Measurements from ENCODE around the gene EGFR.

The EGFR gene

DNA sequence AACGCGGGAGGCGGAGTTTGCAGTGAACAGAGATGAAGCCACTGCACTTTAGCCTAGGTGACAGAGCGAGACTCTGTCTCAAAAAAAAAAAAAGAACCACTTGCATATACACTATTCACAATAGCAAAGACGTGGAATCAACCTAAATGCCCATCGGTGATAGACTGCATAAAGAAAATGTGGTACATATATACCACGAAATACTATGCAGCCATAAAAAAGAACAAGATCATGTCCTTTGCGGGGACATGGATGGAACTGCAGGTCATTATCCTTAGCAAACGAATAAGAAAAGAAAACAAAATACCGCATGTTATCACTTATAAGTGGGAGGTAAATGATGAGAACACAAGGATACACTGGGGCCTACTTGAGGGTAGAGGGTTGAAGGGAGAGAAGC lies 39.5 kb downstream of the EGFR start:
- Mint-ChIP-seq H3K36me3 (ENCODE audit: low read depth) (no peaks in the 10 kb centered on the region), H3K27me3 (peaks cover 7% of the 10 kb centered on the region), H3K9me3 (no peaks in the 10 kb centered on the region), H3K4me3 (no peak overlapping the region), H3K4me1 (ENCODE audit: low read depth) (no peaks in the 10 kb centered on the region), H3K27ac (no peak overlapping the region)

DNA sequence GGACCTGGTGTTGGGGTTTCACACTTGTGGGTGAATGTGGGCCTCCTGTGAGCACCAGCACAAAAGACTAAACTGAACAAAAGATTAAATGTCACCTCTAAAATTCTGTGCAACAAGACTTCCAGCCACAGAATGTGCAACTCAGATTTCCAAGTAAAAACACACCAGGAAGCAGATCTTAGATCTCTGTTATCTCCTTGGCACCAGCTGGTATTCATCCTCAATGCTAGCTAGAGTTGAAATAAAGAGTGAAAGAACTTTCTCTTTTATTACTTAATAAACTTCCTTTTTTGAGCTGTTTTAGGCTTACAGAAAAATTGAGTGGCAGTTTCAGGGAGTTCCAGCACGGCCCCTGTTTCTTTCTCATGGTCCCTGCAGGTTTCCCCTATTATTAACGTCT lies 40.2 kb downstream of the EGFR start:
- H3K9me3 Mint-ChIP-seq, result no peaks in the 10 kb centered on the region
- H3K27ac Mint-ChIP-seq, result no peak overlapping the region
- no peak overlapping the region for H3K4me3 Mint-ChIP-seq
- H3K27me3 Mint-ChIP-seq, result peaks cover 11% of the 10 kb centered on the region
- H3K36me3 Mint-ChIP-seq (ENCODE audit: low read depth), result no peaks in the 10 kb centered on the region
- no peaks in the 10 kb centered on the region for H3K4me1 Mint-ChIP-seq (ENCODE audit: low read depth)

DNA sequence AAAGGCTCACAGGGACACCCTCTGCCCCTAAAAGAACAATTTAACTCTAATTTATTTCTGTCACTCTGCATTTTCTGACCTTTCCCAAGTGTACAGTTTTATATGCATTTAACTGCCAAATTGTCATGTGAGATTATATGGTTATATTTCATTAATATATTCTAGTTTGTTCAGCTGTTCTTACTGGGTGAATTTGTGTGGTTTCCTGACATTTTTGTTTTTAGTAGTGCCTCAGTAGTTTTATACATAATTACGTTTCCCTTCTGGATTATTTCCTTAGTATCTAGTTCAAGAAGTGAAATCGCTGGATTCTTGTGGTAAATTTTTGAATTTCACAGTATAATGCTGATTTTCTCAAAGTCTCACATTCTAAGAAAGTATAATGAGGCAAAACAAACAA lies 41.3 kb downstream of the EGFR start:
- Mint-ChIP-seq H3K36me3 (ENCODE audit: low read depth) (no peaks in the 10 kb centered on the region), H3K4me3 (no peak overlapping the region), H3K4me1 (ENCODE audit: low read depth) (no peaks in the 10 kb centered on the region), H3K9me3 (no peaks in the 10 kb centered on the region), H3K27me3 (peaks cover 20% of the 10 kb centered on the region), H3K27ac (no peak overlapping the region)

DNA sequence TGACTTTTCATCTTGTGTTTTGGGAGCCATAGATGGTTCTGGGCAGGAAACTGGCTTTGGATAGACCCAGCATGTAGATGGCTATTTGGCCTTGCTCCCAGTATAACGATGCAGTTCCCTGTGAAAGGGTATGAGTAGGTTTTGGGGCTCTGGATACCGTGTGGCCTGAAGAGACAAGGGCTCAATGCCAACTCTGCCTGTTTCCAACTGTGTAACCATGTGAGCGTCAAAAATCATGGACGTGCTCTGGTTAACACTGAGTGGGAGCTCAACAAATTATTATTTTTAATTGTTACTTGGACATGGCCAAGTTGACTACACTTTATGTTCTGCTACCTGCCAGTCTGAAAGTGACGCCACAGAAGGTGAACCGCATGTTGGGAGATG lies 41.8 kb downstream of the EGFR start:
- H3K9me3 Mint-ChIP-seq, result no peaks in the 10 kb centered on the region
- H3K27ac Mint-ChIP-seq, result no peak overlapping the region
- H3K36me3 Mint-ChIP-seq (ENCODE audit: low read depth), result no peaks in the 10 kb centered on the region
- no peaks in the 10 kb centered on the region for H3K4me1 Mint-ChIP-seq (ENCODE audit: low read depth)
- H3K4me3 Mint-ChIP-seq, result no peak overlapping the region
- peaks cover 20% of the 10 kb centered on the region for H3K27me3 Mint-ChIP-seq

DNA sequence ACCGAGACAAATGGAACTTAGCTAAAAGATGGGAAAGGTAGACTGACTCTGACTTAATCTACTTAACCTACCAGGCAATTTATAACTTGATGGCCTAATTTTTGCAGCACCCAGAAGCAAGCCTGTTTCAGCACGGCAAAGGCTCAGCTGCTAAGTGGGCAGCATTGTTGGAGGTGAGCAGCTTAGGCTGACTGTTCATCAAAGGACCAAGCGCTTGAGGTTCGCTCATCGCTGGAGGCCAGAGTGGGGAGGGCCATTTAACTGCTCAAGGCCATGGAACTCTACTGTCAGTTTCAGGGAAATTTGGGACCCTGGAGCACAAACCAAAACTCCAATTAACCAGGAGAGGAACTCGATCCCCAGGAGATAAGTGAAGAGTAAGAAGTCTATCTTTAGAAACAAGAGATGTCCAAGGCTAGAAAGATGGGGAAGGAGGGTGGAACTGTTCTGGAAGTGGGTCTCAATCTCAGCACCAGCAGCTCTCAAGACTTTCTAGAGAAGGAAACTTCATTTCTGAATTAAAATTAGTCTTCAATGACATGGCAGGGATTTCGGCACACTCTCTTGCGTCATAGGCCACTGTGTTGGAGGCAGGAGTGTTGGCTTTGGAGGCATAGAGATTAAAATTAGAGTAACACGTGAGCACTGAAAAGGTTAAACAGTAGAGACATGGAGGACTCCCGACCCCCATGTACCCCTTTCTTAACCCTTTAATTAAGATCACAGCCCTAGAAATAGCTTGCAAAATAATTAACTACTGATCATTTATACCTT lies 43.1 kb downstream of the EGFR start:
- H3K27ac Mint-ChIP-seq, result no peak overlapping the region
- H3K4me1 Mint-ChIP-seq (ENCODE audit: low read depth), result no peaks in the 10 kb centered on the region
- H3K36me3 Mint-ChIP-seq (ENCODE audit: low read depth), result no peaks in the 10 kb centered on the region
- no peaks in the 10 kb centered on the region for H3K9me3 Mint-ChIP-seq
- H3K4me3 Mint-ChIP-seq, result no peak overlapping the region
- H3K27me3 Mint-ChIP-seq, result peaks cover 23% of the 10 kb centered on the region

DNA sequence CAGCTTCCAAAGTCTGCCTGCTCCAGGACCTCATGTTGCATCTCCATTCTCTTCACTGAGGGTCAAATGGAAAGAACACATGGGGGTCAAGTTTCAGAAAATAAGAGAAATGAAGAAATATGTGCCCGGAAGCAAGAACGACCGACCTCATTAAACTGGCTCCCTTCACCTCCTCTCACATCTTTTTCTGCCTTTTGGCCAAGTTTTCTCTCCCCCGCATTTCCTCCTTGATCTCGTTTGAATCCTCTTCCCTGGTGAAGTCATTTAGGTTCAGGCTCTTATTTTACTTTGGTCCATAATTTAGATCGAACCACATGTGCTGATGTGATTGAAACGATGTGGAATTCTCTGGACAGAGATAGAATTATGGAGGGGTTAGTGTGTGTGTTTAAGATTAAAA lies 44.2 kb downstream of the EGFR start:
- no peaks in the 10 kb centered on the region for H3K9me3 Mint-ChIP-seq
- H3K4me1 Mint-ChIP-seq (ENCODE audit: low read depth), result no peaks in the 10 kb centered on the region
- no peak overlapping the region for H3K27ac Mint-ChIP-seq
- H3K4me3 Mint-ChIP-seq, result no peak overlapping the region
- H3K36me3 Mint-ChIP-seq (ENCODE audit: low read depth), result no peaks in the 10 kb centered on the region
- H3K27me3 Mint-ChIP-seq, result peaks cover 23% of the 10 kb centered on the region

DNA sequence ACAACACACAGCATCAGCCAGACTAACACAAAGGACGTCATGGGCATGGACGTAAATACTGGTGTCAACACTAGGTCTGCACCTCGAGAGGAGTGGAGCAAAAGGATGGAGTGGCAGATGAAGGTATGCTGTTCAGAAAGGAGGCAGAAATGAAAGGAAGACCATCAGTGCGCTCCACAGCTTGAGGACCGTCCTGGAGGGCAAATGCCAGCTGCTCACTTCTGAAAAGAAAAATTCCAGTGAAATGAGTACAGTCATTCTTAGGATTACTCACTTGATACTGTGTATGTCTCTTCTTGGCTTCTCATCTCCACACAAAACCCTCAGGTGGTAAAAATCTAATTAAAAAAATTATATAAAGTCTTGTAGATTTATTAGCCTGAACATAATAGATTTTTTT lies 44.8 kb downstream of the EGFR start:
- Mint-ChIP-seq H3K27ac (no peak overlapping the region), H3K4me1 (ENCODE audit: low read depth) (no peaks in the 10 kb centered on the region), H3K4me3 (no peak overlapping the region), H3K9me3 (no peaks in the 10 kb centered on the region), H3K36me3 (ENCODE audit: low read depth) (no peaks in the 10 kb centered on the region), H3K27me3 (peaks cover 23% of the 10 kb centered on the region)

DNA sequence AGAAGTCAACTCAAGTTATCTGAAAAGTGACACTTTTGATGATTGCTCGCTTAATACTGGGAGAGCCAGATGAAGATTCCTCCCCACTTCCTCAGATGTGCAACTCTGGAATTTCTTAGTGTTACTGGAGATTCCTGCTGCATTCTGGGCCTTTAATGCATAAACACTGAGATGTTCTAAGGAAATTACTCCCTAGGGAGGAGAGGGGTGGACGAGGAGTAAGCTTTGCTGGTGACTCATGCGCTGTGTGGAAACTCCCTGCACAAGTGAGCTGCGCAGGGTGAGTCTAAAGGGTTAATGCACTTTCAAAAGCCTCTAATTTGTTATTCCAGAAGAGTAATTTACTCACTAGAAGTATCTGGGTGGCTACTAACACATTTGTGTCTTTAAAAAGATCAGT lies 46.3 kb downstream of the EGFR start:
- Mint-ChIP-seq H3K27me3 (peaks cover 29% of the 10 kb centered on the region), H3K4me1 (ENCODE audit: low read depth) (no peaks in the 10 kb centered on the region), H3K4me3 (no peak overlapping the region), H3K9me3 (no peaks in the 10 kb centered on the region), H3K27ac (no peak overlapping the region), H3K36me3 (ENCODE audit: low read depth) (no peaks in the 10 kb centered on the region)

DNA sequence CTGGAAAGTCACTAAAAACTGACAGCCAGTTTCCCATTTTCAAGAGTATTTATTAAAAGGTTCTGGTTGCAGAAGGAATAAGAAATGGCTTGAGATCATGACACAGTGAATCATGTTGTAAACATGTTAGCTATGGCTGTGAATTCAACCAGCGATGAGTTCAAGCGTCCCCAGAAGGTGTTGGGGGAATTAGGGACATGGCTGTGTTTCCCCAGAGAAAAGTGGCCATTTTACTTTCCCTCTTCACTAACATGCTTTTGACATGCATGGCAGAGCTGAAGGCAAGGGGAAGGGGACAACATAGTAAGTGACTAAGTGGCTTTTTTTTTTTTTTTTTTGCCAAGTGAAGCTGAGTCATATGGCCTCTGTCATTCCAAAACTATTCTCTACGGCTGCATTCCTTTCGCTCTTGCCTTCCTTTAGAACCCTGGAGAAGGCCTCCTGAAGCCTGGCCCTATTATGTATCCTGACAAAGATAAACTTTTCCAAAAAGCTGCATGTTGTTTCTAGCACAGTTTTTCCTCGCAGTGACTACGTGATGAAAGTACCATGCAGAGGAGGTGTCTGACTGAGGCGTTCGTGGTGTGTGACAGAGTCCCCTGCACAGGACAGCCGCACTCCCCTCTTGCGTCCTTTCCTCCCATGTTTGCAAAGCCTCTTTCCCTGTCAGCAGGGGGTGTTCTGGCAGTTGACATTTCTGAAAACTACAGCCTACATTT lies 46.9 kb downstream of the EGFR start:
- H3K27me3 Mint-ChIP-seq, result peaks cover 32% of the 10 kb centered on the region
- H3K4me1 Mint-ChIP-seq (ENCODE audit: low read depth), result no peaks in the 10 kb centered on the region
- no peak overlapping the region for H3K4me3 Mint-ChIP-seq

DNA sequence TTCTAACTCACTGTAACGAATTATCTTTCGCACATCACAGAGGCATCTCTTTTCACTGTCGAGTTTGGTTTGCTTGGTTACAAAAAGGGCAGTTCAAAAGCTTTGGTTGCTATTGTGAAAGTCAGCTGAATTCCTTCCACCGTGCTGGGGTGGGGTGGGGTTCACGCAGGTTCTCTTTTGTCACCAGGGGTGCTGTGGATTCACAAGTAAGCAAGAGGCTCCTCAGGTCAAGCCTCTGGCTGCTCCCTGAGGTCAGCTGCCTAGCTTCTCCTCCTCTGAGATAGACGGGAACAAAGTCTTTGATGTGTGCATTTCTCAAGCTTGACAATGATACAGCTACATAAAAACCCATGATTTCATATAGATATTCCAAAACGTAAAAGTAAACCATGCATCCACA lies 47.7 kb downstream of the EGFR start:
- no peaks in the 10 kb centered on the region for H3K36me3 Mint-ChIP-seq (ENCODE audit: low read depth)
- H3K27ac Mint-ChIP-seq, result no peak overlapping the region
- H3K9me3 Mint-ChIP-seq, result no peaks in the 10 kb centered on the region
- H3K4me1 Mint-ChIP-seq (ENCODE audit: low read depth), result no peaks in the 10 kb centered on the region
- peaks cover 35% of the 10 kb centered on the region for H3K27me3 Mint-ChIP-seq
- H3K4me3 Mint-ChIP-seq, result no peak overlapping the region

More for the DNA sequence above, 46.9 kb downstream of the EGFR start:
- no peaks in the 10 kb centered on the region for H3K9me3 Mint-ChIP-seq
- H3K36me3 Mint-ChIP-seq (ENCODE audit: low read depth), result no peaks in the 10 kb centered on the region
- no peak overlapping the region for H3K27ac Mint-ChIP-seq

DNA sequence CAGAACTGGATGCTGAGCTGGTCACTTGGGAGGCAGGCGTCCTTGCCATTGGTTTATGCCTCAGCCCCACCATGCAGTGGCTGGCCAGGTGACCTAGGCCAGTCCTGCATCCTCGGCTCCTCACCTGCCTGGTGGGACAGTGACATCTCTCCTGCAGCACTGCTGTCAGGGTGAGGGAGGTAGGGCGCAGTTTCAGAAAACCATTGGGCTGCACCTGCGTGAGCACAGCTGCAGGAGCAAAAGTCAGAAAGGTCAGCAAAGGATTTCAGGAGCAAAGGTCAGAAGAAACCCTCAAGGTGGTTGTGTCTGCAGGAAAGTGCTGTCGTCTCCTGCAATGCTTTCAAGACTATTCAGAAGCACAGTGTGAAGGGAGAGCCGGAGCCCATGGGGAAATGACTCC lies 48.1 kb downstream of the EGFR start:
- peaks cover 39% of the 10 kb centered on the region for H3K27me3 Mint-ChIP-seq
- no peak overlapping the region for H3K27ac Mint-ChIP-seq

DNA sequence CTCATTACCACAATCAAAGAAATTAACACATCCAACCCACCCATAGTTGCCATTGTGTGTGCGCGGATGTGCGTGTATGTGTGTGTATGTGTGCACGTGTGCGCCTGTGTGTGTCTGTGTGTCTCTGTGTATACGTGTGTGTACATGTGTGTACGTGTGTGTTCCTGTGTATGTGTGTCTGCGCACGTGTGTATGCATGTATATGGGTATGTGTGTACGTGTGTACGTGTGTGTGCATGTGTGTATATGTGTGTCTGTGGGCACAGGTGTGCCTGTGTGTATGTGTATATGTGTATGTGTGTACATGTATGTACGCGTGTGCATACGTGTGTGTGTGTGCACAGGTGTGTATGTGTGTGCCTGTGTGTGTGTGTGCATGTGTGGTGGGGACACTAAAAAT lies 48.9 kb downstream of the EGFR start:
- Mint-ChIP-seq H3K36me3 (ENCODE audit: low read depth) (no peaks in the 10 kb centered on the region), H3K9me3 (no peaks in the 10 kb centered on the region), H3K27me3 (peaks cover 39% of the 10 kb centered on the region), H3K27ac (no peak overlapping the region), H3K4me3 (no peak overlapping the region), H3K4me1 (ENCODE audit: low read depth) (no peaks in the 10 kb centered on the region)

More for the DNA sequence above, 48.1 kb downstream of the EGFR start:
- H3K4me3 Mint-ChIP-seq, result no peak overlapping the region
- H3K9me3 Mint-ChIP-seq, result no peaks in the 10 kb centered on the region
- no peaks in the 10 kb centered on the region for H3K36me3 Mint-ChIP-seq (ENCODE audit: low read depth)
- no peaks in the 10 kb centered on the region for H3K4me1 Mint-ChIP-seq (ENCODE audit: low read depth)

DNA sequence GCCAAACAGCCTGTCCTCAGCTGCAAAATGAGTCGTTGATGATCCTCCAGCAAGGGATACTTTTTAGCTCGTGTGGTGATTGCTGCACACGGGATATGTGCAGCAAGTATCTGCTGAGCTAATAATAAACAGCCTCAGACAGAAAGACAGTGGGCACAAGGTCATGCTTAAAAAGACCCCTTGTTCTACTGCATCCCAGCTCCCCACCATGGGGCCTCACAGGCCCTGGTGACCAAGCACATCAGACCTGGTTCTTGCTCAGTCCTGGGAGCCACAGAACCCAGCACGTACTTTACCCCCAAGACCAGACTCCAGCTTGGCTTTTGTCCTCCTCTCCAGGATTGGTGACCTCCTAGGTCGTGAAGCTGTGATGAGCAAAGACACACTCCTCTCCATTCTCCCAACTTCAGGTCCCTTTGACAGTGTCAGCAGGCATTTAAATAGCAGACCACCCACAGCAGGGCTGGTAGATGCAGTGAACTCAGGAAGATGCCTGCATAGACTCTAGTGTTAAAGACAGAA lies 50.5 kb downstream of the EGFR start:
- Mint-ChIP-seq H3K27me3 (peaks cover 27% of the 10 kb centered on the region), H3K9me3 (no peaks in the 10 kb centered on the region), H3K27ac (no peak overlapping the region), H3K4me3 (no peak overlapping the region), H3K4me1 (ENCODE audit: low read depth) (peaks cover 15% of the 10 kb centered on the region), H3K36me3 (ENCODE audit: low read depth) (no peaks in the 10 kb centered on the region)

DNA sequence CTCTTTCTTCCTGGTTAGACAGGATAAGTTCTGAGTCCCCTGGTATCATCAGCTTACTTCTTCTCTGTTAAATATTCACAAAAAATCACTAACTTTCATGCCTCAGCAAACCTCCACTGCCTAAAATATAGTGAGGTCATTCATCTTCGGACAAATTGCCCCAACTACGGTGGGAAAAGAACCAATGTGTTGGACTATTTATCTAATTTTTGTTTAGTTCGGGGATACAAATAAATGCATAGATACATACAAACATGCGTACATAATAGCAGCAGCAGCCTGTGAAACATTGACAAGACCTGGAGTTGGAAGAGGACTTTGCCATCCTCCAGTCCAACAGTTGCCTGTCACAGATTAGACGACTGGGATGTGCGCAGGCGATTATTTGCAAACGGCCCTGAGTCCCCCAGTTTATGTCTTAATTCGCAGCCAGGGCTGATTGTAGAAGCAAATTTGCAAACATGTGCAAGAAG lies 51.5 kb downstream of the EGFR start:
- Mint-ChIP-seq H3K4me1 (ENCODE audit: low read depth) (peaks cover 15% of the 10 kb centered on the region), H3K27me3 (peaks cover 21% of the 10 kb centered on the region), H3K27ac (no peak overlapping the region), H3K36me3 (ENCODE audit: low read depth) (no peaks in the 10 kb centered on the region), H3K9me3 (no peaks in the 10 kb centered on the region), H3K4me3 (no peak overlapping the region)

DNA sequence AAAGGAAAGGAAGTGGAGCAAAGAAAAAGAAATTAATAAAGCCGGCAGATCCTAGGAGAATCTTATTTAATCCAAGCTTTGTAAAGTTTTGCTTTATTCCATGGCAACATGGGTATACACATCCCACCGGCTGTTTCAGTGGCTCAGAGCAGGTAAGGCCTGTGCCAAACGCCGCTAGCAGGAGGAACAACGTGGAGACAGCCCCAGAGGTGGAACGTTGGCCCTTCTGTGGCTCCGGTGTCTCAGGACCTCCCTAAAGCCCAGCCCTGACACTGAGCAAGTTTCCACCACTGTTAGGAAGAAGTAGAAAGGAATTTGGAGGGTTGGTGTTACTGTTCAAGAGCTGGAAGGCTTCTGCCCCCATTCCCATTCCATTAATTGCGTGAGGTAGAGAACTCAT lies 52.0 kb downstream of the EGFR start:
- no peak overlapping the region for H3K27ac Mint-ChIP-seq
- H3K4me1 Mint-ChIP-seq (ENCODE audit: low read depth), result peaks cover 15% of the 10 kb centered on the region
- no peaks in the 10 kb centered on the region for H3K9me3 Mint-ChIP-seq
- H3K36me3 Mint-ChIP-seq (ENCODE audit: low read depth), result no peaks in the 10 kb centered on the region
- H3K4me3 Mint-ChIP-seq, result no peak overlapping the region
- peaks cover 19% of the 10 kb centered on the region for H3K27me3 Mint-ChIP-seq

All from stimulated activated naive CD8-positive, alpha-beta T cell treated with anti-CD3 and anti-CD28 coated beads, Interleukin-15, Interleukin-2, amounts not matched to agents 100 ng/mL and 50 ng/mL, for 24 hours (primary cell).